ENCODE measurements around the gene PRSS8.
"Not testable (repeated sequence)": the region's sequence is repeated elsewhere in the genome, so short reads cannot be mapped to it uniquely, and the experiment has no call there.

The PRSS8 gene

DNA sequence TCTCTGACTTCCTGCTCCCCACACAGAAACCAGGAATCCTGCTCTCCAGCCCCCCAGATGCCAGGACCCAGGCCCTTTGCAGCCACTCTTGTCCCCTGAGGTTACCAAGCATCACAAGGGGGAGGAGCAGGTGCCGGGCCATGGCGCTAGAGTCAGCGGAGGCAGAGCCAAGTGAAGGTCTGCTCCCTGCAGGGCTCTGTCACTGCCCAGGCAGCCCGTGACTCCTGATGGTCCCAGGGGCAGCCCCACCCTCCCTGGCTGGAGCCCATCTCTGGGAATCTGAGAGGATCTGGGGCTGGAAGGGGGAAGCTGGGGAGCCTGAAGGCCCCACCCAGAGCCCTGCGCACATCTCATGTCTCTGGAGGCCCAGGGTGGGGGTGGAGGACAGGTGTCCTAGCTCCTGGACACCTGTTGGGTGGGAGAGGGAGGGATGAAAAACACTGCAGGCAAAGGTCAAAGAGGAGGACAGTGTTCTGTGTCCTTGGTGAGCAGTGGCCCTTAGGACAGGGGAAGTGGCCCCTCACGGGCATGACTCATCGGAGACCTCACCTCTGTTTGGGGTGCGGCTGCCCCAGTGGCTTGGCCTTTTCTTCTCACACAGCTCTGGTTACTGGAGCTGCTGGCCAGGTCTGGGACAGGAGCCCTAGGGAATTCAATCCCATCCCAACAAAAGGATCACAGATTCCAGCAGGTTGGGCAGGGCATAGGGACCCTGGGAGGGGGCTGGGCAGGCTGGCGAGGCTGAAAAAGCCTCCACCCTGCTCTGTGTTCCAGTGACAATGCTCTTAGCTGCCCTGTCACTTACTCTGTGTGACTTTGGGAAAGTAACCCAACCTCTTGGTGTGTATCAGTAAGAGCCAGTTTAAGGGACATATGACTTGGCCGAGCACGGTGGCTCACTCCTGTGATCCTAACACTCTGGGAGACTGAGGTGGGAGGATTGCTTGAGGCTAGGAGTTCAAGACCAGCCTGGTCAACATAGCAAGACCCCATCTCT is 14.7 kb upstream of the PRSS8 start, which contains the start of gene PRSS36:
TSS of gene PRSS36 (minus strand) at position 173 of the 997 bp plus-strand sequence. CDS start at position 142, 31 bp downstream.
- H3K4me3 Mint-ChIP-seq: no peak within 1 kb of the TSS
- peaks cover 2% of the 10 kb centered on the region for H3K27me3 Mint-ChIP-seq
- ATAC-seq (no peak), DNase-seq (no peak)
- no peak within 1 kb of the TSS for H3K27ac Mint-ChIP-seq
- no peaks in the 10 kb centered on the region for H3K9me3 Mint-ChIP-seq
- no peaks in the 10 kb centered on the region for H3K4me1 Mint-ChIP-seq
- no peaks in the 10 kb centered on the region for H3K36me3 Mint-ChIP-seq (ENCODE audit: low read depth)

DNA sequence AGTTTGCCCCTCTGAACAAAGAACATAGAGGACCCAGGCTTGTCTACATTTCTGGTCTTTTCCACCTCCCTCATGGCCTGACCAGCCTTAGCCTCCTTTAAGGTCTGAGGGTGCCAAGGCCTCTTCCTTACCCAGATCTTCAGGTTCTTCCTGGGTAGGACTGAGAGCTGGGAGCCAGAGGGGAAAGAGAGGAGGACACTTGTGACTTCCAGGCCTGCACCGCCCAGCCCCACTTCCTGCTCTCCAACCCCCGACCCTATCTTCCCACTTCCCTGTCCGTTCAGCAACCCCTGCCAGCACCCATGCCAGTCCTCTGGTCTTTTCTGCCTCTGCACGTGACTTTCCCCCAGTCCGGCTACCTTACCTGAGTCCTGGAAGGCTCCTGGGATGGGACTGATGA is 13.8 kb upstream of the PRSS8 start:
- no peak overlapping the region for H3K4me3 Mint-ChIP-seq
- no peaks in the 10 kb centered on the region for H3K4me1 Mint-ChIP-seq
- ATAC-seq: no peak
- H3K9me3 Mint-ChIP-seq: no peaks in the 10 kb centered on the region
- DNase-seq: no peak
- no peak overlapping the region for H3K27ac Mint-ChIP-seq
- H3K36me3 Mint-ChIP-seq (ENCODE audit: low read depth): no peaks in the 10 kb centered on the region
- peaks cover 2% of the 10 kb centered on the region for H3K27me3 Mint-ChIP-seq

DNA sequence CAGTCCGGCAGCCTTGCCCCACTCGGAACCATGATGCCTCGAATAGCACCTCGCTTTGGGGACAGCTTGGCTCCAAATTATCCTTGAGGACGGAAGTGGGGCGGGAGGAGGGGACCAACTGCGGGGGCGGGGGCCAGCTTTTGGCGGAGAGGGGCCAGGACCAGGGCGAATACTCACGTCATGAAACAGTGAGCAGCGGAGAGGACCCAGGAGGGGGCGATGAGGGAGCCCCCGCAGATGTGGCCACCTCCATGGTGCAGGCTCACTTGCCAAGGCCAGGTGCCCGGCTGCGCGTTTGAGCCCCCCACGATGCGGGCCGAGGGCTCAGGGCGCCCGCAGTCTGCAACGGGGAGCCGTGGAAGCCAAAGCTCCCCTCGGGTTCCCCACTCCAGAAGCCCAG is 13.4 kb upstream of the PRSS8 start:
- Mint-ChIP-seq H3K36me3 (ENCODE audit: low read depth) (no peaks in the 10 kb centered on the region), H3K4me1 (no peaks in the 10 kb centered on the region), H3K9me3 (no peaks in the 10 kb centered on the region), H3K4me3 (no peak overlapping the region), H3K27ac (no peak overlapping the region), H3K27me3 (peaks cover 2% of the 10 kb centered on the region)
- DNase-seq (no peak), ATAC-seq (no peak)

DNA sequence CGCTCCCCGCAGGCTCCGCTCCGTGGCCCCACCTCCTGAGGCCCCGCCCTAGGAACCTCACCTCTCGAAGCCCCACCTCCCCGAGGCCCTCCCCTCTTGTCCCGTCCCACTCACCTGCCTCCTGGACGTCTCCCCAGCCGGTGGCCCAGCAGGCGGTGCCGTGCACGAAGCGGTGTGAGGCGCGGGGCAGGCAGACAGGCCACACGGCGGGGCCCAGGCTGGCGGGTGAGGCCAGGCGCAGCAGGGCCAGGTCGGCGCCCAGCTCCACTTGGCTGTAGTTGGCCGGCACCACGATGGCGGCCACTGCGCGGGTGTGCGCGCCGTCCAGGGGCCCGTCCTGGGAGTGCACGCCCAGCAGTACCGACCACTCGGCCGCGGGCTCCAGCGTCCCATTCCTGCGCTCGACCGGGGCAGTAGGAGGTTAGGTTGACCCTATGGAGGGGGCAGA is 12.8 kb upstream of the PRSS8 start:
- H3K4me1 Mint-ChIP-seq: peaks cover 3% of the 10 kb centered on the region
- no peaks in the 10 kb centered on the region for H3K9me3 Mint-ChIP-seq
- H3K27me3 Mint-ChIP-seq: peaks cover 2% of the 10 kb centered on the region
- DNase-seq (no peak), ATAC-seq (no peak)
- H3K27ac Mint-ChIP-seq: no peak overlapping the region
- no peaks in the 10 kb centered on the region for H3K36me3 Mint-ChIP-seq (ENCODE audit: low read depth)
- H3K4me3 Mint-ChIP-seq: no peak overlapping the region

DNA sequence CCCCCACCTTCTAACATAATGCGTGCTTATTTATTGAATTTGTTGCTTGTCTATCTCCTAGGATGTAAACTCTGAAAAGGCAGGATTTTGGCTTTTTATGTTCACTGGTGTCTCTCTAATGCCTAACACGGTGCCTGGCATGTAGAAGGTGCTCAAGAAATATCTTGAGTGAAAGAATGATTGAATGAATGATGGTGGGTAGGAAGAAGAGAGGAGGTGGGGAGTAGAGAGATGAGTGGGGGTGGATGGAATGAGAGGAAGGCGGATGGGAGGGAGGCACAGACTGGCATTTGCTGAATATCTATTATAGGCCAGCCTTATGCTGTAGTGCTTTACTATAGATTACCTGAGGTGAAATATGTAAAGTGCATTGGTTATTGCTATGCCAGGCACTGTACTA is 12.0 kb upstream of the PRSS8 start:
- Mint-ChIP-seq H3K27ac (no peak overlapping the region), H3K27me3 (peaks cover 2% of the 10 kb centered on the region), H3K4me1 (peaks cover 3% of the 10 kb centered on the region), H3K36me3 (ENCODE audit: low read depth) (no peaks in the 10 kb centered on the region), H3K4me3 (no peak overlapping the region), H3K9me3 (no peaks in the 10 kb centered on the region)
- DNase-seq (no peak), ATAC-seq (no peak)

DNA sequence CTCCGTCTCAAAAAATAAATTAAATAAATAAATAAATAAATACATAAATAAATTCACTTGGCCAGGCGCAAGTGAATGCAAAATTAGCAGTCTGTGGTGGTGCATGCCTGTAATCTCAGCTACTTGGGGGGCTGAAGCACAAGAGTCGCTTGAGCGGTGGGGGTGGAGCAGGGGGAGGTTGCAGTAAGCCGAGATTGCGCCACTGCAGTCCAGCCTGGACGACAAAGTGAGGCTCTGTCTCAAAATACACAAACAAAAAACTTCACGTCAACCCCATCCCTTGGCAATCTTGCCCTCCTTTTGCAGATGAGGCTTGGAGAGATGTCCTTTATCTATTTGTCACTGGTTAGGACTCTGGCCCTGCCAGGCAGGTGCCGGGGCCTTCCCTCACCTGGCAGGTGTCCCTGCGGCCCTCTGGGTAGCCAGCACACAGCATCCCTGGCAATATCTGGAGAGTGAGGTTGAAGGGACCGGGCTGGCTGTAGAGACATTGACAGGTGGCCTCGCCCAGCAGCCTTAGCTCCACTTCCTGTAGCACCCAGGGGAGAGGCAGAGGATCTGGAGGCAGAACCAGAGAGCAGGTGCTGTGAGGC is 10.0 kb upstream of the PRSS8 start:
- Mint-ChIP-seq H3K36me3 (ENCODE audit: low read depth) (no peaks in the 10 kb centered on the region), H3K9me3 (no peaks in the 10 kb centered on the region), H3K4me1 (peaks cover 8% of the 10 kb centered on the region), H3K27ac (no peak overlapping the region), H3K27me3 (peaks cover 2% of the 10 kb centered on the region), H3K4me3 (no peak overlapping the region)
- no peak for DNase-seq
- ATAC-seq: no peak

DNA sequence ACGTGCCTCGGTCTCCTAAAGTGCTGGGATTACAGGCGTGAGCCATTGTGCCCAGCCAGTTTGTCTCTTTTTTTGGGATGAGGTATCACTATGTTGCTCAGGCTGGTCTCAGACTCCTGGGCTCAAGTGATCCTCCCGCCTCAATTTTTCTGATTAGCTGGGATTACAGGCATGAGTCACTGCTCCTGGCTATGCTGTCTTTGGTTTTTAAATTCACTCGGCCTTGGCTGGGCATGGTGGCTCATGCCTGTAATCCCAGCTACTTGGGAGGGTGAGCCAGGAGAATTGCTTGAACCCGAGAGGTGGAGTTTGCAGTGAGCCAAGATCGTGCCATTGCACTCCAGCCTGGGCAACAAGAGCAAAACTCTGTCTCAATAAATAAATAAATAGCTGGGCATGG is 8.9 kb upstream of the PRSS8 start:
- not testable (repeated sequence) for H3K9me3 Mint-ChIP-seq; H3K27me3 Mint-ChIP-seq; DNase-seq; H3K4me3 Mint-ChIP-seq; H3K36me3 Mint-ChIP-seq (ENCODE audit: low read depth); H3K4me1 Mint-ChIP-seq; ATAC-seq; H3K27ac Mint-ChIP-seq

DNA sequence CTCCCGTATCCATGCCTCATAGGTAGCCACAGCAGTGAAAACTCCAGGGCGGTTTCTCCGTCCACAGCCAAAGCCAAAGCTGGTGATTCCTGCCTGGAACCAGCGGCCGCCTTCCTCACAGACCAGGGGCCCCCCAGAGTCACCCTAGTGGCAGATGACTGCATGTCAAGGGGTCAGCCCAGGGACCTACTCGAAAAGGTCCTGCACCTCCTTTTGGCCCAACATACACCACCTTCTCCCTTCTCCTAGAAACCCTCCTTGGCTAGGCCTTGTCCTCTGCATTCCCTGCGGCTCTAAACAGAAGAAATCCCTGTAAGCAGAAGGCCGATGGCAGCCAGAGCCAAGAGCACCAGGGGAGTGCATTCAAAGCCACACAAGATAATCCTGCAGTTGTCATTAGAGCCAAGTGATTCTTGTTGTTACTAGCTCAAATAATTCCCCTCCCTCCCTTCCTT is 8.2 kb upstream of the PRSS8 start:
- no peaks in the 10 kb centered on the region for H3K9me3 Mint-ChIP-seq
- peak overlapping the region; percentile 3 for H3K27ac Mint-ChIP-seq
- H3K36me3 Mint-ChIP-seq (ENCODE audit: low read depth): no peaks in the 10 kb centered on the region
- peaks cover 2% of the 10 kb centered on the region for H3K27me3 Mint-ChIP-seq
- peak overlapping the region; percentile 36 for H3K4me3 Mint-ChIP-seq
- no peak for ATAC-seq
- DNase-seq: no peak
- H3K4me1 Mint-ChIP-seq: peaks cover 8% of the 10 kb centered on the region

DNA sequence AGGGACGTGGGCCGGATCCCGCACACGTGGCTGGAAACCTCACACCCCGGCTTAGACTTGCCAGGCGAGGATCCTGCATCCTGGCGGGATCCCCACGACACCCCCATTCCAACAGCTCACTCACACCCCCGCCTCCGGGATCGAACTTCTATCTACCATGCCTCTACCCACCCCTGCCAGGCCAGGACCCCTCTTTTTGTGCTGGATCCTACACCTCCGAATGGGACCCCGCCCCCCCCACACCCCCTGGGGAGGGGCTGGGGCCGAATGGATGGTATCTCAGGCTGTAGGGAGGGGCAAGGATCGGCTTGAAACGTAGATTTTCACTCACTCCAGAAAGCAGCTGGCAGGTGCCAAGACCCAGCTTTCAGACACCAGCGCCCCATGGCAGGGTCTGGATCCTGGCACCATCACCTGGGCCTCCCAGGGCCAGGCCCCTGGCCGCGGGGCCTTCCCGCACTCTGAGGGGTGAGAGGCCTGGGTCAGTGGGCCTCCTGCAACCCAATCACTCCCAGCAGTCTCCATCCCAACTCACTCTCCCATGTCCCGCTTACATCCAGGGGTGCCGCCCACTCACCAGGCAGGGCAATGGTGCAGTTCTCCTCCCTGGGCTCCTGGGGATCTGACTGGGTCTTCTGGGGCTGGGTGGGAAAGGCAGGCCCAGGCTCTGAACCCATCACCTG is 7.6 kb upstream of the PRSS8 start:
- Mint-ChIP-seq H3K27me3 (peaks cover 2% of the 10 kb centered on the region), H3K9me3 (no peaks in the 10 kb centered on the region), H3K36me3 (ENCODE audit: low read depth) (no peaks in the 10 kb centered on the region), H3K4me3 (peak overlapping the region; percentile 36), H3K4me1 (peaks cover 8% of the 10 kb centered on the region), H3K27ac (peak overlapping the region; percentile 3)
- ATAC-seq (no peak), DNase-seq (no peak)

DNA sequence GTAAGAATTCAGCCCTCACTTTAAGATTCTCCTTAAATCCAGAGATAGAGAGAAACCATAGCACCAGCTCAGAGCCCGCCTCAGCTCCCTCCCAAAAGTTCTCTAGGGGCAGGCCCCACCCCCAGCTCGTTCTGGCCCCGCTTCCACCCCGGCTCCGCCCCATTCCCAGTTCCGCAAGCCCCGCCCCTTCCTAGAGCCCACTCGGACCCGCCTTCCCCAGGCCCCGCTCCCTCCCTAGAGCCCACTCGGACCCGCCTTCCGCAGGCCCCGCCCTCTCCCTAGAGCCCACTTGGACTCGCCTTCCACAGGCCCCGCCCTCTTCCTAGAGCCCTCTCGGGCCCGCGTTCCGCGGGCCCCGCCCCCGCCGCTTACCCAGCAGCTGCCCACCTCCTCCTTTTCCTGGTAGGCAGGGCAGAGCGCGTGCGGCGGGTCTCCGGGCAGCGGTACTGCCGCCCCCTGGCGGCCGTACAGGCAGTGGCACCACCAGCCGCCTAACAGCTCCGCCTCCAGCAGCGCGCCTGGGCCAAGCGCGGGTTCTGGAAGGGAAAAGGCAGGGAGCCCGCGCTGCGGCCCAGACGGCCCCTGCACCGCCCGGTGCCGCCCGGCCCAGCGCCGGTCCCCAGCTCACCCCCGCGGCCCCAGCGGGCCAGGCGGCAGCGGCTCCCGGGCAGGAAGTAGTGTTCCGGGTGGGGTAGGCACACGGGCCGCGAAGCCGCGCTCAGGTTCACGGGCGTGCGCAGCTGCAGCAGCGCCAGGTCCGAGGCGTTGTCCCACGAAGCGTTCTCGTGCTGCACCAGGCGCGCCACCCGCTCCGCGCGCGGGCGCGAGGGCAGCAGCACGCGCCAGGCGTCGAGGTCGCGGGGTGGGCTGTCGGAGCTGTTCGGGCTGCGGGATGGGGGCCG is 6.8 kb upstream of the PRSS8 start:
- H3K4me1 Mint-ChIP-seq: peaks cover 8% of the 10 kb centered on the region
- no peaks in the 10 kb centered on the region for H3K9me3 Mint-ChIP-seq
- ATAC-seq: peak; percentile 88
- DNase-seq: peak; percentile 99
- no peaks in the 10 kb centered on the region for H3K36me3 Mint-ChIP-seq (ENCODE audit: low read depth)
- no peaks in the 10 kb centered on the region for H3K27me3 Mint-ChIP-seq
- peak overlapping the region; percentile 72 for H3K4me3 Mint-ChIP-seq
- H3K27ac Mint-ChIP-seq: peak overlapping the region; percentile 69

DNA sequence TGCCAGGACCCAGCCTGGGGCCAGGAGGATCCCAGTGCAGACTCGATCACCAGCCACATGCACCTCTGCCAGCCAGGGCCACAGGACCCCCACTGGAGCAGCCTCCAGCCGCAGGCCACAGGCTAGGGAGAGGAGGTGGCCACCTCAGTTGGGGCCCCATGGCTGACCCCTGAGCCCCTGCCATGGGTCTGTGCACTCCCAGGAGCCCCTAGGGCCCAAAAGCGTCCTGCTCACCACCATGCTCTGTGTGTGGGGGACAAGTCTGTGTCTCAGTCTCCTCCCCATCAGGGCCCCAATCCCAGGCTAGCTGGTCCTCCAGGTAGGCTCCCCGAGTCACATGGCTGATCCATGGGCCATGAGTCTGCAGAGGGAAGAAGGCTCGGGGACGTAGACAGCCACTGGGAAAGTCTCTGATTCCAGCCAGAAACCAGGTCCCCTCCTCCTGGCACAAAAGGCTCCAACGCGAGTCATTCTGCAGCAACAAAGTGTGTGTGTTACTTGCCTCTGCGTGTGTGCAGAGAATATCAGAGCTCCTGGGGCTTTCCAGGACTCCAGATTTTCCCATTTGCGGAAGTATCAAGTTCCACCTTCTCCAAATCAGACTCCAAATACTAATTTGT is 6.1 kb upstream of the PRSS8 start:
- Mint-ChIP-seq H3K4me3 (peak overlapping the region; percentile 72), H3K4me1 (peaks cover 8% of the 10 kb centered on the region), H3K36me3 (ENCODE audit: low read depth) (no peaks in the 10 kb centered on the region), H3K9me3 (no peaks in the 10 kb centered on the region), H3K27me3 (no peaks in the 10 kb centered on the region), H3K27ac (peak overlapping the region; percentile 69)
- ATAC-seq: no peak
- no peak for DNase-seq

DNA sequence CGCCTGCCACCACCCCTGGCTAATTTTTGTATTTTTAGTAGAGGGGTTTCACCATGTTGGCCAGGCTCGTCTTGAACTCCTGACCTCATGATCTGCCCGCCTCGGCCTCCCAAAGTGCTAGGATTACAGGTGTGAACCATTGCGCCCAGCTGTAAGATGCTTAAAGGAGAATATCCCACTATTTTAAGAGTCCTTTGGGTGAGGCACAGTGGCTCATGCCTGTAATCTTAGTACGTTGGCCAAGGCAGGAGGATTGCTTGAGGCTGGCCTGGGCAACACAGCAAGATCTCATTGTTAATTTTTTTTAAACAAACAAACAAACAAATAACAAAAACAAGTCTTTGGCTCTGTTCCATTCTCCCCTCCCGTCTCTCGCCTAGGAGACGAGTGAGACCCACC is 5.5 kb upstream of the PRSS8 start:
- not testable (repeated sequence) for H3K27ac Mint-ChIP-seq; ATAC-seq; H3K4me3 Mint-ChIP-seq; H3K9me3 Mint-ChIP-seq; H3K36me3 Mint-ChIP-seq (ENCODE audit: low read depth); H3K27me3 Mint-ChIP-seq; DNase-seq; H3K4me1 Mint-ChIP-seq

DNA sequence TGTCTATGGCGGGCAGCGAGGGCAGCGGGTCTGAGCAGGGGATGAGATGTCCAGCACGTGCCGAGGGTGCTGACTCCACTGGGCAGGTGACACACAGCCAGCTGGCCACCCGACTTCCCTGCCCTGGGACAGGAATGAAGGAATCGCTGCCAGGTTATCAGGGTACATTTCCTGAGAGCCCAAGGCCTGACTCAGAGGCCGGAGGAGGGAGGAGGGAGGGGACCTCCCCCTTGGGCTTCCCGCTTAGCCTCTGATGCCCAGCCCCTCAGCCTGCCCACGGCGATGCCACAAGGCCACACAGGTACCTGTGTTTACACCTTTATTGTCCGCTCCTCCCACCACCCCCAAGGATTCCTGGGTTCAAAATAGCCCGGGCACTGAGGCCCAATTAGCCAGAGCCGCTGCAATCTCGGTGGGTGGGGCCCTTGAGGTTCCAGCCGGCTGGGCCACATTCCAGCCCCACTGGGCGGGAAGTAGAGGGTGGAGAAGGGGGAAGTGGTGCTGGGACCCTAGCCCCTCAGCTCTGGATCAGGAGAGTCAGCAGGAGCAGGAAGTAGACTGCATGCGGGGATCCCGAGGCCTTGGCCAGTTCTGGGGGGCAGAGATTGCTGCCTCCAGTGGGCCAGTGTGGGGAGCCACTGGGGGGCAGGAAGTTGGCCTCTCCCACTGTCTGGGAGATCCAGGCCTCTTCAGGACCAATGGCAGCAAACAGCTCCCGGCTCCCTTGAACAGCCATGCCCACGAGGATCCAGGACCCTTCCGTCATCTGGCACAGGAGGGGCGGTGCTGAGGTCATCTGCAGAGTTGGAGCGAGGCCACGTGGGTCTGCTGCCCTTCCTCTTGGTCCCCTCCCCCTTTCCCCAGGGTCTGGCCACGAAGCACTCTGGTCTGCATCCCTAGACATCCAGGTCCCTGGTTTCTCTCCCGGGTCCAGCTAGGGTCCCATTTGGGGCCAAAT is 3.4 kb upstream of the PRSS8 start:
- Mint-ChIP-seq H3K4me3 (no peak overlapping the region), H3K4me1 (peaks cover 8% of the 10 kb centered on the region), H3K27ac (no peak overlapping the region), H3K27me3 (no peaks in the 10 kb centered on the region), H3K9me3 (no peaks in the 10 kb centered on the region), H3K36me3 (ENCODE audit: low read depth) (no peaks in the 10 kb centered on the region)
- DNase-seq (no peak), ATAC-seq (no peak)
